CD14-positive monocyte (primary cell): ENCODE data around the gene BLCAP. TPM values are rescaled to one million over a fixed set of nuclear protein-coding genes. Genes with fewer than 3 reads are reported as not detected.

ENCODE experiments used
- DNase-seq, 3 donors: peaks; one replicate each; pipeline ENCODE4 v3.0.0-alpha.2; 2011 to 2022
- H2AFZ ChIP-seq: 2 replicates; pipeline ENCODE4 v1.6.0; 2012; ENCODE audit warnings: mild to moderate bottlenecking, low read depth, low read length, inconsistent platforms; ENCODE audit not compliant: insufficient read depth, poor library complexity, severe bottlenecking
- H3K27ac ChIP-seq, 2 donors: 1 replicate in 1 of 2; 2 replicates in 1 of 2; pipeline ENCODE4 v1.5.1; 2012 to 2013; ENCODE audit warnings: low read length in 2 of 2, control low read depth in 1 of 2, inconsistent platforms in 1 of 2, low read depth in 1 of 2, mild to moderate bottlenecking in 1 of 2
- H3K27me3 ChIP-seq, 2 donors: one replicate each; pipeline versions ENCODE4 v1.6.0 to v1.6.1; 2011 to 2013; ENCODE audit warnings: low read length in 2 of 2; ENCODE audit not compliant: control insufficient read depth in 2 of 2, insufficient read depth in 2 of 2
- H3K36me3 ChIP-seq, 2 donors: replicated peaks in 1 of 2; 1 replicate in 1 of 2; 2 replicates in 1 of 2; pipeline versions ENCODE4 v1.5.1 to v1.6.1; 2012 to 2013; ENCODE audit warnings: low read length in 2 of 2, control low read depth in 1 of 2, inconsistent platforms in 1 of 2, mild to moderate bottlenecking in 1 of 2; ENCODE audit not compliant: insufficient read depth in 2 of 2, control insufficient read depth in 1 of 2
- H3K4me1 ChIP-seq, 2 donors: 1 replicate in 1 of 2; 2 replicates in 1 of 2; pipeline versions ENCODE4 v1.5.1 to v1.6.1; 2012 to 2013; ENCODE audit warnings: low read length in 2 of 2, control low read depth in 1 of 2, inconsistent platforms in 1 of 2, mild to moderate bottlenecking in 1 of 2, moderate library complexity in 1 of 2; ENCODE audit not compliant: insufficient read depth in 2 of 2, control insufficient read depth in 1 of 2
- H3K4me2 ChIP-seq: replicated peaks from 2 replicates; pipeline ENCODE3; 2012; ENCODE audit warnings: low read length, moderate library complexity, mild to moderate bottlenecking; ENCODE audit not compliant: poor library complexity, severe bottlenecking; ENCODE audit errors: extremely low read depth
- H3K4me3 ChIP-seq, 3 experiments: fragments of 200-600 bp in 1 of 3; sonication (generic) in 1 of 3; replicated peaks in 1 of 3; 1 replicate in 2 of 3; 2 replicates in 1 of 3; pipeline ENCODE4 v1.5.1; 2011 to 2013; ENCODE audit warnings: low read length in 3 of 3, mild to moderate bottlenecking in 3 of 3, control low read depth in 2 of 3, low read depth in 2 of 3, inconsistent platforms in 1 of 3, moderate library complexity in 1 of 3
- H3K79me2 ChIP-seq: 2 replicates; pipeline ENCODE4 v1.6.0; 2012; ENCODE audit warnings: mild to moderate bottlenecking, control low read depth, inconsistent platforms, low read length, moderate library complexity; ENCODE audit not compliant: insufficient read depth
- H3K9ac ChIP-seq: 2 replicates; pipeline ENCODE4 v1.6.0; 2017; ENCODE audit warnings: low read length, mild to moderate bottlenecking; ENCODE audit not compliant: insufficient read depth, poor library complexity, severe bottlenecking
- H3K9me3 ChIP-seq, 2 donors: replicated peaks in 1 of 2; 1 replicate in 1 of 2; 2 replicates in 1 of 2; pipeline versions ENCODE4 v1.5.1 to v1.6.1; 2012 to 2013; ENCODE audit warnings: low read length in 2 of 2, control low read depth in 1 of 2; ENCODE audit not compliant: control insufficient read depth in 1 of 2, insufficient read depth in 1 of 2
- H4K20me1 ChIP-seq: 2 replicates; pipeline ENCODE4 v1.6.0; 2012; ENCODE audit warnings: mild to moderate bottlenecking, low read length, control low read depth, moderate library complexity; ENCODE audit not compliant: insufficient read depth
- H3K27ac Mint-ChIP-seq, 7 donors: one replicate each; pipeline ENCODE4 v1.8.0; 2020; ENCODE audit warnings: mild to moderate bottlenecking in 7 of 7, mixed read lengths in 7 of 7, moderate library complexity in 6 of 7, inconsistent platforms in 2 of 7
- H3K27me3 Mint-ChIP-seq, 3 donors: one replicate each; pipeline ENCODE4 v1.8.0; 2021 to 2022; ENCODE audit warnings: low read depth in 3 of 3, mild to moderate bottlenecking in 3 of 3, mixed read lengths in 3 of 3, moderate library complexity in 3 of 3, inconsistent platforms in 1 of 3
- H3K36me3 Mint-ChIP-seq, 2 donors: one replicate each; pipeline ENCODE4 v1.8.0; 2020; ENCODE audit warnings: mixed read lengths in 2 of 2, inconsistent platforms in 1 of 2, mild to moderate bottlenecking in 1 of 2
- H3K4me1 Mint-ChIP-seq: one replicate; pipeline ENCODE4 v1.8.0; 2020; ENCODE audit warnings: mild to moderate bottlenecking, mixed read lengths
- H3K4me3 Mint-ChIP-seq, 2 donors: one replicate each; pipeline ENCODE4 v1.8.0; 2020; ENCODE audit warnings: mild to moderate bottlenecking in 2 of 2, mixed read lengths in 2 of 2, moderate library complexity in 1 of 2
- H3K9me3 Mint-ChIP-seq, 7 donors: one replicate each; pipeline ENCODE4 v1.8.0; 2020 to 2022; ENCODE audit warnings: mixed read lengths in 7 of 7, mild to moderate bottlenecking in 6 of 7, moderate library complexity in 6 of 7, inconsistent platforms in 2 of 7
- WGBS: methylation state at CpG from one replicate; pipeline ENCODE4 v1.1.5; 2013; ENCODE audit warnings: missing lambda C conversion rate; ENCODE audit not compliant: insufficient coverage; 5-methylcytosine and 5-hydroxymethylcytosine counted together
- intact Hi-C, 2 donors: fragments of 100-400 bp; cut with micrococcal nuclease; formaldehyde crosslinking; loops; one replicate each; pipeline versions ENCODE4 v1.15.0 to v1.15.1; 2023
- polyA plus RNA-seq, 3 donors: library from polyadenylated mRNA; depleted of rRNA in 1 of 3; unstranded in 2 of 3; stranded (reverse) in 1 of 3; fragments of 300-500 nt in 2 of 3; fragments of >200 nt in 1 of 3; fragmentation: Illumina TruSeq in 2 of 3; gene quantifications; 1 replicate in 2 of 3; 2 replicates in 1 of 3; pipeline ENCODE4 v1.2.3, GENCODE V29; 2012 to 2021
- TF ChIP-seq, protein P1 (sequence below): fragments of 200-600 bp; IDR thresholded peaks from one replicate; pipeline ENCODE4 v1.8.0; 2022; ENCODE audit warnings: antibody characterized with exemption, mild to moderate bottlenecking

BLCAP gene
- polyA plus RNA-seq, 3 donors = 45.3 to 54.5 (median 53.3) TPM

DNA sequence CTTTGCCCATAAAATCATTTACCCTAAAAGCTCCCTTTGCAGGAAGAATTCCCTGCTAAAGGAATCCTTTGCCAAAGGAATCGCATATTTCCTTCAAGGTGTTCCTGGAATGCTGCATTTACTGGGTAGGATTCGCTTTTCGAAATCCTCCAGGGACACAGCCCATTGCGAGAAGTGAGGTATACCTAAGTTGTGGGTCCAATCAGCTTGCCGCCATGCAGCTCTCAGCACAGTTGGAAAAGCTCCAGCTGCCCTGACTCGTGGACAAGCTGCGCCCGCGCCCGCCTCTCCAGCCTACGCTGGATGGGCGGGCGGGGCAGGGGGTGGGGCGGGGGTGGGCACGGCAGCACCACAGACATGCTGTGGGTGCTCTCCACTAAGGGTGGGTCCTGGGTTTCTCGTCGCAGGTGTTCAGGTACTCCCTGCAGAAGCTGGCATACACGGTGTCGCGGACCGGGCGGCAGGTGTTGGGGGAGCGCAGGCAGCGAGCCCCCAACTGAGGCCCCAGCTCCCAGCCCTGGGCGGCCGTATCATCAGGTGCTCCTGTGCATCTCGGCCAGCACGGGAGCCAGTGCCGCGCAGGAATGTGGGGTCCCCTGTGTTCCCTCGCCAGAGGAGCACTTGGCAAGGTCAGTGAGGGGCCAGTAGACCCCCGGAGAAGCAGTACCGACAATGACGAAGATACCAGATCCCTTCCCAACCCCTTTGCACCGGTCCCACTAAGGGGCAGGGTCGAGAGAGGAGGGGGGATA, 5.2 kb downstream of the BLCAP start:
- peaks cover 97% of the 10 kb centered on the region for H3K79me2 ChIP-seq
- Mint-ChIP-seq H3K27ac (no peak overlapping the region), H3K36me3 (peaks cover 55 to 58% of the 10 kb centered on the region in 2 donors), H3K4me3 (peak overlapping the region; percentile 20 to 39), H3K4me1 (peaks cover 56% of the 10 kb centered on the region), H3K9me3 (peaks cover 0 to 21% (median 14%) of the 10 kb centered on the region in 7 donors), H3K27me3 (peaks cover 18 to 34% (median 25%) of the 10 kb centered on the region in 3 donors)
- no peak overlapping the region for H3K4me3 ChIP-seq
- H3K36me3 ChIP-seq = peaks cover 18 to 51% of the 10 kb centered on the region in 2 donors
- no peak overlapping the region for H3K9ac ChIP-seq
- intact Hi-C loops = loop anchor here (10.0 kb wide), 2 partner anchors 118 to 258 kb away; partner anchors contain the start of gene GHRH (in 1 of the 2)
- H3K4me1 ChIP-seq = peaks cover 26 to 31% of the 10 kb centered on the region in 2 donors
- no peak overlapping the region for H3K4me2 ChIP-seq
- no peak overlapping the region for H2AFZ ChIP-seq
- DNase-seq = no peak
- H3K27me3 ChIP-seq = peaks cover 4 to 26% of the 10 kb centered on the region in 2 donors
- H4K20me1 ChIP-seq = peaks cover 94% of the 10 kb centered on the region
- peaks cover 0 to 14% of the 10 kb centered on the region in 2 donors for H3K9me3 ChIP-seq
- WGBS = 98% methylated on average over 26 of the region's 36 CpGs
- no peak overlapping the region for H3K27ac ChIP-seq
- TF ChIP-seq, protein P1, sequence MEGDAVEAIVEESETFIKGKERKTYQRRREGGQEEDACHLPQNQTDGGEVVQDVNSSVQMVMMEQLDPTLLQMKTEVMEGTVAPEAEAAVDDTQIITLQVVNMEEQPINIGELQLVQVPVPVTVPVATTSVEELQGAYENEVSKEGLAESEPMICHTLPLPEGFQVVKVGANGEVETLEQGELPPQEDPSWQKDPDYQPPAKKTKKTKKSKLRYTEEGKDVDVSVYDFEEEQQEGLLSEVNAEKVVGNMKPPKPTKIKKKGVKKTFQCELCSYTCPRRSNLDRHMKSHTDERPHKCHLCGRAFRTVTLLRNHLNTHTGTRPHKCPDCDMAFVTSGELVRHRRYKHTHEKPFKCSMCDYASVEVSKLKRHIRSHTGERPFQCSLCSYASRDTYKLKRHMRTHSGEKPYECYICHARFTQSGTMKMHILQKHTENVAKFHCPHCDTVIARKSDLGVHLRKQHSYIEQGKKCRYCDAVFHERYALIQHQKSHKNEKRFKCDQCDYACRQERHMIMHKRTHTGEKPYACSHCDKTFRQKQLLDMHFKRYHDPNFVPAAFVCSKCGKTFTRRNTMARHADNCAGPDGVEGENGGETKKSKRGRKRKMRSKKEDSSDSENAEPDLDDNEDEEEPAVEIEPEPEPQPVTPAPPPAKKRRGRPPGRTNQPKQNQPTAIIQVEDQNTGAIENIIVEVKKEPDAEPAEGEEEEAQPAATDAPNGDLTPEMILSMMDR = no peak

DNA sequence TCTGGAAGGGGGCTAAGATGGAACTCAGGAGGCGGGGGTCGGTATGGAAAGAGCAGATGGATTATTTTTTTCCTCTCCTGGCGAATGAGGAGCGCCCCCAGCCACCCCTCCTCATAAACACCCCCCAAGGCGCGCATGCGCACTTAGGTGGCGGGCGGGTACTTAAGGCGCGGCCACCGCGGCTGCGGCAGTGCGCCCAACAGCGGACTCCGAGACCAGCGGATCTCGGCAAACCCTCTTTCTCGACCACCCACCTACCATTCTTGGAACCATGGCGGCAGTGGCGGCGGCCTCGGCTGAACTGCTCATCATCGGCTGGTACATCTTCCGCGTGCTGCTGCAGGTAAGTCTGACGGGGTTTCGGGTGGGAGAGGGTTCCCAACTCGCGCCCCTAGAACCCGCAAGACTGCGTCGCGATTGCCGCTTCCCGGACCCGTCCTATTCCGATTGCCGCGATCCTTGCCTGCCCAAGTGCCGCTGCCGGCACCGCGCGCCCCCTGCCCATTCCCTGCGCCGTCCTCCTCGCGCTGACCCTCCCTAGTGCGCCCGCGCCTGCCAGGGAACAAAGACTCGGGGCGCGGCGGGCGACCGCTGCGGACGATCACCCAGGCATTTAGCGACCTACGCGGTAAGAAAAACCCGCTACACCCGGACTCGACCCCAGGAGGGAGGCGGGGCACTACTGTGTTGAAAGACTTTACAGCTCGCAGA, 6.5 kb downstream of the BLCAP start, which contains the start of gene NNAT:
Gene NNAT (plus strand): TSS at position 190 of the 711 bp plus-strand sequence. CDS start 82 bp downstream, at position 272.
- Histone ChIP-seq H3K4me1 (peaks cover 20 to 21% of the 10 kb centered on the region in 2 donors), H3K4me3 (peak within 1 kb of the TSS in 1 of 3 experiments; percentile 23), H3K36me3 (peaks cover 26 to 64% of the 10 kb centered on the region in 2 donors), H3K4me2 (peak within 1 kb of the TSS; percentile 13), H2AFZ (no peak within 1 kb of the TSS), H3K9me3 (peaks cover 0 to 14% of the 10 kb centered on the region in 2 donors), H3K27ac (peak within 1 kb of the TSS in 1 of 2 donors; percentile 19), H3K27me3 (peaks cover 4 to 26% of the 10 kb centered on the region in 2 donors), H4K20me1 (peaks cover 99% of the 10 kb centered on the region), H3K79me2 (peaks cover 89% of the 10 kb centered on the region), H3K9ac (no peak within 1 kb of the TSS)
- TF ChIP-seq, protein P1 = no peak
- intact Hi-C loops = loop anchor here (10.0 kb wide), 2 partner anchors 116 to 256 kb away; partner anchors contain the start of gene GHRH (in 1 of the 2)
- no peak for DNase-seq
- Mint-ChIP-seq H3K27me3 (peaks cover 18 to 34% (median 25%) of the 10 kb centered on the region in 3 donors), H3K4me3 (peak within 1 kb of the TSS; percentile 39 to 76), H3K9me3 (peaks cover 0 to 20% (median 14%) of the 10 kb centered on the region in 7 donors), H3K27ac (no peak within 1 kb of the TSS), H3K4me1 (peaks cover 48% of the 10 kb centered on the region), H3K36me3 (peaks cover 64 to 66% of the 10 kb centered on the region in 2 donors)
- 50% methylated on average over 52 of the region's 69 CpGs for WGBS
